NCI-H2171 (cell line): ENCODE measurements around the gene TTC34.
"Not testable (repeated sequence)": the region's sequence is repeated elsewhere in the genome, so short reads cannot be mapped to it uniquely, and the experiment has no call there.

Source experiments
- DNase-seq: peaks from one replicate; lab custom pipeline; 2025; lab: John Stamatoyannopoulos, UW

Gene TTC34

DNA sequence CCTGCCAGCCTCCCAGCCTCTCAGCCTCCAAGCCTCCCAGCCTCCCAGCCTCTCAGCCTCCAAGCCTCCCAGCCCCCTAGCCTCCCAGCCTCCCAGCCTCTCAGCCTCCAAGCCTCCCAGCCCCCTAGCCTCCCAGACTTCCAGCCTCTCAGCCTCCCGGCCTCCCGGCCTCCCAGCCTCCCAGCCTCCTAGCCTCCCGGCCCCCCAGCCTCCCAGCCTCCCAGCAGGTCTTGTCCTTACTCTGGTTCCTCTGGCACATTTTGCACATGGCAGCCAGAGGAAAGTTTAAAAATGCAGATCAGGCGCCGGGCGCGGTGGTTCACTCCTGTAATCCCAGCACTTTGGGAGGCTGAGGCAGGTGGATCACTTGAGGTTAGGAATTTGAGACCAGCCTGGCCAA lies 2.5 kb downstream of the TTC34 start:
- DNase-seq: not testable (repeated sequence)

DNA sequence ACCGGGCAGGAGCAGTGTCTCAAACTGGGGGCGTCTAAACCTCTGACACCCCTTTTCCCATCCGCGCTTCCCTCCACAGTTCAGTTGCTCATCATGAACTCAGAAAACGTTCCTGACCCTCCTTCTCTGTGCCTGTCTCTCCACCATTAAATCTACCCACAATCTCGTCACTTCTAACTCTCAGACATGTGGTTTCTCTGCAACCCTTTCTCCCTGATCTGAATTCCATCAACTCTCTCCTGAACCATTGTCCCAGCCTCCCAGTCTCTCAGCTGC lies 3.8 kb downstream of the TTC34 start:
- DNase-seq: no peak

DNA sequence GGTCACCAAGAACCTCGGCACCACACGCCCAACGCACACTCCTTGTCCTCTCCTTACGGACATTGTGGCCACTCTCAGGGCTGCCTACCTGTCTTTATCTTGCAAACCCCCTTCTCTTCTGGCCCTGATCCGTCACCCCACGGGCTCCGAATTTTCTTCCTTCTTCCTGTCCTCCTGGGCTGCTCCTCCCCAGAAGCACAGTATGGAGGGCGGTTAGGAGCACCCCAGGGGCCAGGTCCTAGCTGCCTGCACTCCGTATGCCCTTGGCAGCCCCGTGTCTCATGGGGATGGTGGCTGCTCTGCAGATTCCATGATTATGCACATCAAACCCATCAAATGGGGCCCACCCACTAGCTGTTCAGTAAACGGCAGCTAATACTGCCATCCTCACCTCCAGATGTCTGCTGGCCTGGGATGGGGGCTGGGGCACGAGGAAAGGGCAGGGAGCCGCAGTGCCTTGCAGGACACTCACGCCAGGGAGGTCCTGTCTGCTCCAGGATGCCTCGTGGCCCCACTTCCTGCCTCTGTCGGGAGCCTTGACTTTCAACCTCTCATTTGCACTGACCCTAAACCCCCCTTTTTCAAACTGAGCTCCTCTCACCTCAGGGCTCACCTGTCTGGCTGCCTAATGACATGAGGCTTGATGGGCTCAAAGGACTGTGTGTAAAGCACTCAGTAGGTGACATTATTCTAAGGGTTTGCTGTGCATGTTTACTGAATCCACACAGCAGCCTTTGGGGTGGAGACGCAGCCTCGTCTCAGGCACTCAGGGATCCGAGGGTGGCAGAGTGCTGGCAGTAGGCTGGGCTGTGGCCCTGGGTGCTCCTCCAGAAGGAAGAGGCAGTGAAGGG lies 4.4 kb downstream of the TTC34 start:
- no peak for DNase-seq

DNA sequence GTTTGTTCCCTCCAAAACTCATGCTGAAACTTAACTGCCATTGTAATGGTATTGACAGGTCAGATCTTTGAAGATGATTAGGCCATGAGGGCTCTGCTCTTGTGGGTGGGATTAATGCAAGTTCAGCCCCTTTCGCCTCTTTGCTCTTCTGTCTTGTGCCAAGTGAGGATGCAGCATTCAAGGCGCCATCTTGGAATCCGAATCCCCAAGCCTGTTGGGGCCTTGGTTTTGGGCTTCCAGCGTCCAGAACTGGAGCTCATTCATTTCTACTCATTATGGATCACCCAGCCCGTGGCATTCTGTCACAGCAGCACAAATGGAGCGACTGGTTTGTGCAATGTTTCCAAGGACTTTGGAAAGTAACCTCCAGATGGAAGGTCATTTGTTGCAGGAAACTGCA lies 5.6 kb downstream of the TTC34 start:
- DNase-seq: no peak

DNA sequence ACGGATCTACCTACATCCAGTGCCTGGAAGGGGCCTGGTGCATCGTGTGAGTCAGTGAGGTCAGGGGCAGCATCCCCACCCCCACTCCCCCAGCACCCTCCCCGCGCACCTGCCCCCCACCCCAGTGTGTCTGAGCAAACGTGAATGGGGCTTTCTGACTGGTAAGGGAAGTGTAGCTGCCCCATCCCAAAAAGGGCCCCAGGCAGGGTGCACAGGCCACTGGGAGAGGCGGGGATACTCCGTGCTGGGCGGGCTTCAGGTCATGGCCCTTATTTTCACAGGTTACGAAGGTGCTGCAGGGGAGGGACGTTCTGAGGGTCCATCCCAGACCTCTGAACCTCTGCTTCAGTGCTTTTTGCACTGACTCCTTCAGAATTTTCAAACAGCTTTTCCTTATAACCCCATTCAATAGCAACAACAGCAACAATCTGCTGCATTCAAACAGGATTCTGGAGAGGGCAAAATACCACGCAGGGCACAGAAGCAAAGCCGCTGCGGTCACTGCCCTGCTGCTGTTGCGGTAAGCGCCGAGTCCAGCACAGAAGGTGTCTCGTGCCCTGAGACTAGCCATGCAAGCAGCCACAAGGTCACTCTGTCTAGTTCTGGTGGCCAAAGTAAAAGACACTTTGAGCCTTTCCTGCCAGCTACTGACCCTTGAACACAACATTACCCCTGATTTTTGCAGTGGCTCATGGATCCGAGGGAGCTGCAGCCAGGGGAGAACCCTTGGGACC lies 10.3 kb downstream of the TTC34 start:
- DNase-seq: no peak

DNA sequence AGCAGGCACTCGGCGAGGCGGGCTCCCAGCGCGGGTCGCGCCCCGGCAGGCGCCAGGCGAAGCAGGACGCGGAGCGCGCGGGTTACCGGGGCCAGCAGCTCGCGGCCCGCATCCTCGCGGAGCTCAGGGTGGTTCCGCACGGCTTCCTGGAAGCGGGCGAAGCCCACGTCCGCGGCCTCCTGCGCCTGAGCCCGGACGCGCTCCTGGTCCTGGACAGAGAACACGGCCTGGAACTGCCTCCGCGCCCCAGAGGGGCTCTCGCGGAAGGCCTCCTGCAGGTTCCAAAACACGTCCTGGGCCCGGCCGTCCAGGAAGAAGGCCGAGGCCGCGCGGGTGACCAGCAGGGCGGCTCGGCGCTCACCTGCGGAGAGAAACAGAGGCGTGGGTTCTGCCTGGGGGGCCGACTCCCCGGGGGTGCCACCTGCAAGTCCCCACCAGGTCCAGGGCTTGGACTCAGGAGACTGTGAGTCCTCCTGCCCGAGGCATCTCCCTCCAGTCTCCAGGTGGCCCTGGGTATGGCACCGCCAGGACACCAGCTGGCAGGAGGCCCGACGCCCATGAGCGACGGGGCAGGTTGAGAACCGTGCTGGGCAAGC lies 11.4 kb downstream of the TTC34 start:
- DNase-seq: no peak

DNA sequence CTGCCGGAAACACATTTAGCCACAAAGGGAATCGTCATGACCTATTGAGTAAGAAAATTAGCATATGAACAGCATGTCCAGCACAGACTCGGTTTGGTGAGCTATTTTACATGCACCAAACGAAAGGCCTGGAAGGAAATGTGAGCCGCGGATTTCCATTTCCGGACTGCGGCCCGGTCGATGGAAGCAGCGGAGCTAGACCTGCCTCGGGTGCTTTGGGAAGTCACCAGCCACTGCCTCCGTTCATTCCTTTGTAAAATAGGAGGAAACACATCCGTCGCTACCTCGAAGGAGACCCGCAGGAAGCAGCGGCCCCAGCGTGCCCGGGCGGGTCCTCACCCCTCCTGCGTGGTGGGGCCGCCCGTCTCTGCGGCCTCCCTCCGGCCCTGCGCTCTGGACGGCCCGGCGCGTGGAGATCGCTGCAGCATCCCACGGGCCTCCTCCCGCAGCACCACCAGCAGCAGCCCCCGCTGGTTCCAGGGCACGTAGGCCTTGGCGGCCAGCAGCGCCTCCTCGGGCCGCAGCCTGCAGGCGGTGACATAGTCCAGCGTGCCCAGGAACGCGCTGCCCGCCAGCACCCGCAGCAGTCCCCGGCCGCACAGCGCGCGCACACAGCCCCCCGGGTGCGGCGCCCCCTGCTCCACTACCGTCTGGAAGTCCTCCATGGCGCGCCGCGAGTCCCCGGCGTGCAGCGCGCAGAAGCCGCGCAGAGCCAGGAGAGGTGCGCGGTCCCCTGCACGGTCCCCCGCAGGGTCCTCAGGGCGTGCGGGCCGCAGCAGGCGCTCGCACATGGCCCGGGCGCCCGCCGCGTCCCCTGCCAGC lies 12.1 kb downstream of the TTC34 start:
- no peak for DNase-seq

DNA sequence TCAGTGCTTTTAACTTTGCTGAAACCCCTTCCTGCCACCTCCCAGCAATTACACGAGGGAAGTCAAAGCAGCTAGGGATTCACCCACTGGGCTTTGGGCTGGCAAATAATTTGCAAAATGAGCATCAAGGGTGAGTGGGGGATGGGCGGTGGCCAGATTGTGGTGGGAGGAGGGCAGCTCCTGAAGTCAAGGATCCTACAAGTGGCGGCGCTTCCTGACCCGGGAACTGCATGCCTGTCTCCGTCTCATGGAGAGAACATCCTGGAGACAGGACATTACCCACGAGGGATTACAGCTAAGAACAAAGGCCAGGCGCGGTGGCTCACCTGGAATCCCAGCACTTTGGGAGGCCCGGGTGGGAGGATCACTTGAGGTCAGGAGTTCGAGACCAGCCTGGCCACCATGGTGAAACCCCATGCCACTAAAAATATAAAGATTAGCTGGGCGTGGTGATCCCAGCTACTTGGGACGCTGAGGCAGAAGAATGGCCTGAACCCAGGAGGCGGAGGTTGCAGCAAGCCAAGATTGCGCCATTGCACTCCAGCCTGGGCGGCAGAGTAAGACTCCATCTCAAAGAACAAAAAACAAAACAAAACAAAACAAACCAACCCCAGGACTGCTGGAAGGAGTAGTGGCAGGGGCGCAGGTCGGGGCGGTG lies 12.9 kb downstream of the TTC34 start:
- DNase-seq: no peak

DNA sequence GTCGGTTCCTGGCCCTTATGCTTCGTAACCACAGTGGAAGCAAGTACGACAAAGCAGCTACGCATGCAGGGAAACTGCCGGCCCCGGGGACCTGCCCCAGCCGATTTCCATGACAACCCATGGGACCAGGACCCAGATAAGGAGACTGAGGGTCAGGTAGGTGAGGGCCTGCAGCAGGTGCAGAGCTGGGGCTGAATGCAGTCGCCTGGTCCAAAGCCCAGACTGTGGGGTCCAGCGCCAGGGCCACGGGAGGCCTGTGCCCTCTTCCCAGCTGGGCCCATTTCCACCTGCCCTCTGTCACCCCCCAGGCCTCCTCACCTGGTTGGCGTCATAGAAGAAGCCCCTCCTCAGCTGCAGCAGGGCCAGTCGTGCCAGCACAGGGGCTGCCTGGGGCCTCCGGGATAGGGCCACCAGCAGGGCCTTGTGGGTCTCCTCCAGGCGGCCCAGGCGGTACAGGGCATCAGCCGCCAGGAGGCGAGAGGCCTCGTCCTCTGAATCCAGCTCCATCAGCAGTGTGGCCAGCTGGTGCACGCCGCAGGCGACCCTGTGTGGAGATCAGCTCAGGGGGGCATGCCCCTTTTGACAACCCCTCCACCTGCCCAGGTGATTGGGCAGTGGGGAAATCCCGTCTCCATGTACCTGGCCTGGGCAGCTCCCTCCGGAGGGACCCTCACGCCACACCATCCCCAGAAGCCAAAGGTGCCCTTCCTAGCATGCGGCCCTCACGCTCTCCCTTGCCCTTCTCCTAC lies 14.2 kb downstream of the TTC34 start:
- no peak for DNase-seq

DNA sequence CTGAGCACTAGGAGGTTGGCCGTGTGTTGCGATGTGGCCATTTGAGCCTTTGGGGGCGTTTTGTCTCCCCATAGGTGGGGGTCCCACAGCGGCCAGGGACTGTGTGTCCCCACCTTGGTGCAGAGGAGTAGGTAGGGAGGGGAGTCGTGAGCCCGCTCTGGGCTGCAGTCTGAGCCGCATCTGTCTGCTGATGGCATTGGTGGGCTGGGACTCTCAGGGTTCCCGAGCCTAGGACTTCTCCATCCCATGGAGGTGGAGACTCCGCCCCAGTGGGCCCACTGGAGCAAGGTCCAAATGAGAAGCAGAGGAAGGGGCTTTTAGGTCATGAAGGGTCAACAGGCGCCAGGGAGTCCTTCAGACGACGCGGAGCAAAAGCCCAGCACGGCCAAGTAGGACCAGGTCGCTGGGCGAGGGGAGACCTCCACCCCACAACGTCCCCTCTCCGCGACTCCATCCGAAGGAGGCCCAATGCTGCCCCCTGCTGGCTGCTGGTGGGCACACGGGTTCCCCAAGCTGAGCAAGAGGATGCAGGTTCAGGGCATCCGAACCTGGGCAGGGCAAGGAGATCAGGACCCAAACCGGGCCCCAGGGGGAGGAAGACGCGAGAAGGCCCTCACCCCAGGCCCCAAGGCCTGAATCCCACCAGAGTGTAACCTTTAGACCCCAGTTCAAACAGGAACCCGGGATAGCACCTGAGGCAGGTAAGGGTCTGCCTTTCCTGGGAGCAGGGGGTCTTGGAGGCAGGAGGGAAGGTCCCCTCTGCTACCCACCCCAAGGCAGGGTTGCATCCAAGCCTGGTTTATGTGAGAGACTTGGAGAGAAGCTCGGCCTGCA lies 14.9 kb downstream of the TTC34 start:
- DNase-seq: peak; percentile 3

DNA sequence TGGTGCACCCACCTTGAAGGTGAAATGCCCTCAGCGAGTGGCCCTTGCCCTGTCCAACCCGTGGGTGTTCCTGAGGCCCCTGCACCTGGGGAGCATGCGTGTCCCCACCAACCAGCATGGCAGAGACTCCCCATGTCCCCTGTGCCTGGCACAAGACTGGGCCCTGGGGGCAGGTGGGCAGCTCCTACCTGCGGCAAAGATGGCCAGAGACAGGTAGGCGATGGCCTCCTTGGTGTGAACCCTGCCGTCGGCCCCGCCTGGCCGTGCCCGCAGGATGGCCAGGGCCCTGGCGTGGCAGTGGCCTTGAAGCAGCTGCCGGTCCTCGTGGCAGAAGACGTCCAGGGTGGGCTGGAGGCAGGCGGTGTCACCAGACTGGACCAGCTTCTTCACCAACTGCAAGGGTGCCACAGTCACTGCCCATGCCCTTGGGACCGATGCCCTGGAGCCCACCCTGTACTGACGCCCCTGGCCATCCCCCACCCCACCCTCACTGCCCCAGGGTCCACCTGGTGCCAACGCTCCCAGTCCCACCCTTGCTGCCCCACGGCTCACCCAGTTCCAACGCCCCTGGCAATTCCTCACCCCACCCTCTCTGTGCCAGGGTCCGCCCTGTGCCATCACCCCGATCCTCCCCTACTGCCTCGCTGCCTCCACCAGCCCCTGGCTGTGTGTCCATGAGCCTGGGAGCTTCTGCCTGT lies 15.7 kb downstream of the TTC34 start:
- DNase-seq: no peak

DNA sequence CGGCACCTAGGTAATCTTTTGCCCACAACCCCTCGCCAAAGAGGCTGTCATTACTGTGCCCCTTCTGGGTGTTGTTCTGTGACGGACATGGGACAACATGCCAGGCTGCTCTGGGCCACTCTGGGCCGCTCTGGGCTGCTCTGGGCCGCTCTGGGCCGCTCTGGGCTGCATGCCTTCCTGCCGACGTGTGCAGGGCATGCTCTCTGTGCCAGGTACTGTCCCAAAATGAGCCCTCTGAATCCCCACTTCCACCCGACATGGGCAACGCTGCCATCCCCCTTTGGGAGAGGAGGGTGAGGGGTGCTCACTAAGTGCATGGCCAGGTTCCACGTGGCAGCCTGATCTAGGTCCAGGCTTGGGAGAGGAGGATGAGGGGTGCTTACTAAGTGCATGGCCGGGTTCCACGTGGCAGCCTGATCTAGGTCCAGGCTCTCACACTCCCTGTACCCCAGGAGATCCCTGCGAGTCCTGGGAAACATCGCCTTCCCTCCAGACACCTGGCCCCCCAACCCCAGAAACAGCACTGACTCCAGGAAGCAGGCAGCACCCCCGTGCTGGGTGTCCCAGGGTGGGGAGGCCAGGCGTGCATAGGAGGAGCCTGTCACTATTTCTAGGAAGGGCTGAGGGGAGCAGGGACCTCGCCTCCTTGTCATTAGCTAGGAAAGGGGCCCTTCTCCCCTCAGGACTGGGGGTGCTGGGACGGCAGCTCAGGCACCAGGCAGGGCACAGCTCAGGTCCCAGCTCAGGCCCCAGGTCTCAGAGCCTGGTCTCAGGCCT lies 16.5 kb downstream of the TTC34 start:
- DNase-seq: no peak

DNA sequence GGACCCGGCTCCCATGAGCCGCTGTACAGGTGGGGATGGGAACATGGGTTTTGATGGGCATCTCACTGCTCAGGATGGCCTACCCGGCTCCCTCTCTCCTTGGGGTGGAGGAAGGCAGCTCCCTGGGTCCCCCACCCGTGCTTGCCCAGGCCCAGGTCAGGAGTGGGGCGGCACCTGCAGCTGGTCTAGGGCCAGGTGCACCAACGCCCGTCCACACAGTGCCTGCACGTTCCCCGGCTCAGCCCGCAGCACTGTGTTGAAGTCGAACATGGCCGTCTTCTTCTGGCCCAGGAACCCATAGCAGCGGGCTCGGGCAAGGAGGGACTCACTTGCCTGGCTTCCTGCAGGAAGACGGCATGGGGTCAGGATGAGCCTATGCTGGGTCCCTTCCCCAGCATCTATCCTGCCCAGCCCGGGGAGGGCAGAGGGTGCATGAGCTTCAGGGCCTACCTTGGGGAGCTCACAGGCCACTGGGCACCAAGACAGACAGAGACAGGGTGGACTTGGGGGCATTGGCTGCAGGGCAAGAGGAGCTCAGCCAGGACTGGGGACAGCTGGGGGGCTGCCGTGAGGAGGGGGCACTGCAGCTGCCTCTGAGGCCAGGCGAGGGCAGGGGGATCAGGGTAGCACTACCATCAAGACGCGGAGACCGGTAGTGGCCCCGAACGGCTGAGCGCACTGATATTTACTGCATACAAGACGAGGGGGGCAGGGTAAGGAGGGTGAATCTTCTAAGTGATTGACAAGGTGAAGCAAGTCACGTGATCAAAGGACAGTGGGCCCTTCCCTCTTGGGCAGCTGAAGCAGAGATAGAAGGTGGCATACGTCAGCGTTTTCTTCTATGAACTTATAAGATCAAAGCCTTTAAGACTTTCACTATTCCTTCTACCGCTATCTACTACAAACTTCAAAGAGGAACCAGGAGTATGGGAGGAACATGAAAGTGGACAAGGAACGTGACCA lies 17.8 kb downstream of the TTC34 start:
- DNase-seq: no peak

DNA sequence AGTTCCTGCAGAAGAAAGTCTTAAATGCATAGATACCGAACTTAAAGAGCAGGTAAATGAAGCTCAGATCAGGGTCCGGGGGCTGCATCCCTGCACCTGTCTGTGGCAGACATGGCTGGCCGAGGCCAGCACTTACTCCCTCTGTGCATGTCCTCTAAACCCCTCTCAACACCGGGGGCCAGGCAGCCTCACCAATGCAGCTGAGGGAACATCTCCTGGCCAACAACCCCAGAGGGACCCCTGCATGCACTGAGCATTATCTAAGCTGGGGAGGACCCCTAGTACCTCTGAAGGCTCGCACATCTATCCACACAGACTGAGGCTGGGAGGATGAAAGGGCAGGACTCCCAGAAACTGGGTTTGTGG lies 18.4 kb downstream of the TTC34 start:
- DNase-seq: no peak

DNA sequence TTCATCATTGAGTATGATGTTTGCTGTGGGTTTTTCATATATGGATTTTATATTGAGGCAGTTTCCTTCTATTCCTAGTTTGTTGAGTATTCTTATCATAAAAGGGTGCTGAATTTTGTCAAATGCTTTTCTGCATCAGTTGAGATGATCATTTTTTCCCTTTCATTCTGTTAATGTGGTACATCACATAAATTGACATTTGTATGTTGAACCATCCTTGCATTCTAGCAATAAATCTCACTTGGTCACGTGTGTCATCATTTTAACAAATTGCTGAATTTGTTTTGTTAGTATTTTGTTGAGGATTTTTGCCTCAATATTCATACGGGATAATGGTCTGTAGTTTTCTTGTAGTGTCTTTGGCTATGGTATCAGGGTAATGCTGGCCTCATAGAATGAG lies 19.9 kb downstream of the TTC34 start:
- DNase-seq: no peak

DNA sequence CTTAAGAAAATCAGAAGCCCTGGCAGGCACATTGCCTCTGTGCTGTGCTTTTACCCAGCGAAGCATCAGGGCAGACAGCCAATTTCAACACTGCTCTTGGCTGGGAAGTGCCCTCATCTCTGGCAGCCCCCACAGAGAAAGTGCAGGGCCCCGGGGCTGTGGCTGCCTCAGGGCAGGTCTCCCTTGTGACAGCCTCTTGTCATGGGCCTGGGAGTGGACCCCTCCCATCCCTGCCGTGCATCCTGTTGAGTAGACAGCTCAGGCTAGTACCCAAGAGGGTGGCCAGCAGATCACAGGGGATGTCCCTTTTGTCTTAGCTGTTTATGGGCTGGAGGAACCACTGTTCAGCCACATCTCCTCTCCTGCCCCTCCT lies 23.3 kb downstream of the TTC34 start:
- no peak for DNase-seq

DNA sequence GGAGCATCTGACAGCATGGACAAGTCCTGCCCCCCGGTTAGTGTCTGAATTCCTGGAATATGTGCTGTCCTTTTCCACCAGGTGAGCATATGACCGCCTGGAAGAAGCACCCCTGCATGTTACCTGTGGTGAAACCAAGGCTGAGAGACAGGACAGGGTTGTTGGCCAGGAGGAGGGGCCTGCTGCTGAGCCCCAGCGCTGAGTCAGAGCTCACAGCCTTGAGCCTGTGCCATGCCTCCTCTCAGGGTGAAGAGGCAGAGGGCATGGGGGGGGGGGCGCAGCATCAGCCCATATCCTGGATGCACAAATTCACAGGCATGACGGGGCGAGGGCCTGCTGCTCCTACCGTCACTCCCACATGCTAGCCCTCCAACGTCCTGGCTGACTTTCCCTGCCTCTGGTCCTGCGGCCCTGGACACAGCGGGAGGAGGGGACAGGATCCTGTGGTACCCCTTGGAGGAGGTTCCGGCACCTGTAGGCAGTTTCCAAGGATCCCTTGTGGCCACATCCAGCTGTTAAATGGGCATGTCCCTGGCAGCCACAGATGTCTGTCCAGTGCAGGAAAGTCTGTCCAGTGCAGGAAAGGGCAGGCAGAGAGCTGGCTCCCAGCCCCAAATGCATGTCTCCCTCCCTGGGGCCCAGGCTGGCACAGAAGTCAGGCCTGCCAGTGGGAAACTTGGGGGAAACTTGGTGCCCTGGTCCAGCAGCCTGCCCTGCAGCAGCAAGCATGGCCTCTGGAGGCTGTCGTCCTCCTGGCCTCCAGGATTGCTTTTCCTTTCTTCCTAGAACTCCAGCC lies 23.9 kb downstream of the TTC34 start:
- no peak for DNase-seq
